Measurements from ENCODE around the gene SGSM2.

SGSM2 gene

GRCh38 chr17:2338315-2338657, 985 bp downstream of the SGSM2 start:
- DNase-seq (ENCODE audit: extremely low read depth, insufficient read length), result no peak
- H3K36me3 ChIP-seq (ENCODE audit: control insufficient read depth, insufficient read depth, low read length), result peaks cover 6% of the 10 kb centered on the region
- no peak for TF ChIP-seq CTCF (IDR thresholded peaks at IDR 0.05; ENCODE audit: insufficient read depth, low read length, poor library complexity, severe bottlenecking)
- peak overlapping the region; percentile 73 for H3K4me3 ChIP-seq (replicated peaks; ENCODE audit: low read depth, low read length)
- no peaks in the 10 kb centered on the region for H3K27me3 ChIP-seq (replicated peaks; ENCODE audit: control insufficient read depth, insufficient read depth, low read length)

DNA sequence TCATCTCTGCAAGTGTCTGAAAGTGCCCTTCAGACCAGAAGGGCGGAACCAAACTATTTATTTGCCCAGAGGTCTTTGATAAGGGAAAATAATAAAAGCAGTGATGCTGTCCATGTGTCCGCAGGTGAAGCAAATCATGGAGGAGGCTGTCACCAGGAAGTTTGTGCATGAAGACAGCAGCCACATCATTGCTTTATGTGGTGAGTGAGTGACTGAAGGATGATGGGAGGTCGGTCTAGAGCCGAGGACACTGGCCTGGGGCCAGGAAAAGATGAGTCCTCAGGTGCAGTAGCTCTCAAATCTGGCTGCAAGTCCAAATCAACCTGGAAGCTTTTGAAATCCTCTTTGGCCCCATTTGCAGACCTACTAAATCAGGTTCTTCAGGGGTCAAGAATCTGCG, 6.1 kb downstream of the SGSM2 start:
- TF ChIP-seq CTCF (IDR thresholded peaks at IDR 0.05; ENCODE audit: insufficient read depth, low read length, poor library complexity, severe bottlenecking), result no peak
- no peak for DNase-seq (ENCODE audit: extremely low read depth, insufficient read length)
- Histone ChIP-seq H3K4me3 (replicated peaks; ENCODE audit: low read depth, low read length) (no peak overlapping the region), H3K27me3 (replicated peaks; ENCODE audit: control insufficient read depth, insufficient read depth, low read length) (no peaks in the 10 kb centered on the region), H3K36me3 (ENCODE audit: control insufficient read depth, insufficient read depth, low read length) (peaks cover 1% of the 10 kb centered on the region)

DNA sequence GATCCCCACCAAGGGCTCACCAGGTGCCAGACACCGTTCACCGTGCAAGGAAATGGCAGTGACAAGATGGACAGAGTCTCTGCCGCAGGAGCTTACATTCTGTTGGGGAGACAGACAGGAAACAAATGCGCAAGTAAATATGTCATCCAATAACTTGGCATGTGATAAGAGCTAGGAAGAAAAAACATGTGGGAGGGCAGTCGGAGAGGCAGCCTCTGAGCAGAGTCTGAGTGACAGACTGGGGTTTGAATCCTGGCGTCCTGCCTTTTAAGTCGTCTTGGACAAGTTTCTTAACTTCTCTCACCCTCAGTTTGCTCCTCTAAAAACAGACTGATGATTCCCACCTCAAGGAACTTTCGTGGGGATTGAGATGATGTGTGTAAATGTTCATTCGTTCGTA, 7.2 kb downstream of the SGSM2 start:
- no peaks in the 10 kb centered on the region for H3K27me3 ChIP-seq (replicated peaks; ENCODE audit: control insufficient read depth, insufficient read depth, low read length)

DNA sequence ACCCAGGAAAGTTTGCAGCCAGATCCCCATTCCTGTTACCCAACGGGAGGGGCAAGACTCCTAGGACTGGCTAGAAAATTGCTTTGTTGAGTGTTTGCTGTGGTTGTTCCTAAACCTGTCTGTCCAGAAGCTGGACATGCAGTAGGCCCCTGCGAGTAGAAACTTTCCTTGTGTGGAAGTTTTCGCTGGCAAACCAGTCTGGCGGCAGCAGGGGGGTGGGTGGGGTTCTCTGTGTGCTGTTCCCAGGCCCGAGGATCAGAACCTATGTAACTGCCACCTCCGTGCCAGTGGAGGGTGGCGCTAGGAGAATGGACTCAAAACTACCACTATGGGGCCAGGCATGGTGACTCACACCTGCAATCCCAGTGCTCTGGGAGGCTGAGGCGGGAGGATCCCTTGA, 9.2 kb downstream of the SGSM2 start:
- Histone ChIP-seq H3K27me3 (replicated peaks; ENCODE audit: control insufficient read depth, insufficient read depth, low read length) (no peaks in the 10 kb centered on the region), H3K4me3 (replicated peaks; ENCODE audit: low read depth, low read length) (no peak overlapping the region), H3K36me3 (ENCODE audit: control insufficient read depth, insufficient read depth, low read length) (peaks cover 1% of the 10 kb centered on the region; the same call in 1 of the 2 replicates)
- no peak for TF ChIP-seq CTCF (IDR thresholded peaks at IDR 0.05; ENCODE audit: insufficient read depth, low read length, poor library complexity, severe bottlenecking)
- DNase-seq (ENCODE audit: extremely low read depth, insufficient read length), result no peak

More for the DNA sequence above, 7.2 kb downstream of the SGSM2 start:
- DNase-seq (ENCODE audit: extremely low read depth, insufficient read length), result no peak
- Histone ChIP-seq H3K36me3 (ENCODE audit: control insufficient read depth, insufficient read depth, low read length) (peaks cover 1% of the 10 kb centered on the region), H3K4me3 (replicated peaks; ENCODE audit: low read depth, low read length) (no peak overlapping the region)
- no peak for TF ChIP-seq CTCF (IDR thresholded peaks at IDR 0.05; ENCODE audit: insufficient read depth, low read length, poor library complexity, severe bottlenecking)

DNA sequence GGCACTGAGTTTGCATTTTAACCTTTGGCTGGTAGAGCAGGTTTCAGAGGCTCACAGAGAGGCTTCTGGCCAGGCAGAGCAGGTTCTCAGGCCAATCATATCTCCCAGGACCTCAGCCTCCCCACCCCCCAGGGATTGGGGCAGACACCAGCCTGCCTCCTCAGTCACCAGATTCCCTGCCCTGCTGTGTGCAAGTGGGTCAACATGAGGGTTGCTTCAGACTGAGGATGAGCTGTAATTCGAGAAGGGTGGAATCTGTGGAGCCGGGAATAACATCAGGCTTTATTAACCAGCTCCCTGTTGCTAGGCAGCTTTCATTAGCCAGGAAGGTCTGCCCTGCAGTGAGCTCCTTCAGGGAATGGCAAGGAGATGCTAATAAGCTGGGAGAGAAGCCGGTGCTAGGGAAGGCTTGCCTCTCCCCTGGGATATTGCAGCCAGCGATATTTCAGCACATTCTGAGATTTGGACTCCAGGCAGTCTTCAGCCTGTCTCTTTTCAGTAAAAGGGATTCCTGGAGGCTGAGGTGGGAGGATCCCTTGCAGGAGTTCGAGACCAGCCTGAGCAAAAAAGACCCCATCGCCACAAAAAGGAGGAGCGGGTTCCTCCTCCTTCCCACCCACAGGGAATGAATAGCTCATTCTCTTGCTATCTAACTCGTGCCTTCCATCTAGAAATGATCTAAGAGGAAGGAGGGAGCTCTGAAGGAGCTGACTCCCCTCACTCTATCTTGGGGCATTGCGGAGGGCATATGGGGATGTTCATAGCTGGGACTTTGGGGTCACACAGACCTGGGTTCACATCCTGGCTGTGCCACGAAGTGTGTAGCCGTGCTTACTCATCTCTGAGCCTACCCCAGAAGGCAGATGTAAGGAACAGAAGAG, 10.7 kb downstream of the SGSM2 start:
- no peak for TF ChIP-seq CTCF (IDR thresholded peaks at IDR 0.05; ENCODE audit: insufficient read depth, low read length, poor library complexity, severe bottlenecking)
- Histone ChIP-seq H3K36me3 (ENCODE audit: control insufficient read depth, insufficient read depth, low read length) (peaks cover 1% of the 10 kb centered on the region; the same call in 1 of the 2 replicates), H3K4me3 (replicated peaks; ENCODE audit: low read depth, low read length) (no peak overlapping the region), H3K27me3 (replicated peaks; ENCODE audit: control insufficient read depth, insufficient read depth, low read length) (no peaks in the 10 kb centered on the region)
- no peak for DNase-seq (ENCODE audit: extremely low read depth, insufficient read length)

All from GM06990 (cell line).